Liver (tissue), 9 donors: ENCODE measurements around the gene MTX1. TPM values are rescaled to one million over a fixed set of nuclear protein-coding genes. Genes with fewer than 3 reads are reported as not detected.

Source experiments
- DNase-seq: peaks from one replicate; pipeline ENCODE4 v3.0.0-alpha.2; 2017; ENCODE audit warnings: low spot score
- H3K27ac ChIP-seq, 2 donors: one replicate each; pipeline ENCODE4 v1.7.0; 2013; ENCODE audit warnings: inconsistent platforms in 2 of 2, low read length in 2 of 2, control low read depth in 1 of 2, low read depth in 1 of 2, mild to moderate bottlenecking in 1 of 2
- H3K27me3 ChIP-seq, 4 donors: one replicate each; pipeline versions ENCODE4 v1.6.1 to v1.7.0; 2013; ENCODE audit warnings: low read length in 3 of 4, inconsistent platforms in 1 of 4, mild to moderate bottlenecking in 1 of 4, moderate library complexity in 1 of 4; ENCODE audit not compliant: control insufficient read depth in 4 of 4, insufficient read depth in 4 of 4
- H3K36me3 ChIP-seq, 4 donors: one replicate each; pipeline versions ENCODE4 v1.6.1 to v1.7.0; 2013; ENCODE audit warnings: low read length in 3 of 4, mild to moderate bottlenecking in 3 of 4, low read depth in 1 of 4, moderate library complexity in 1 of 4; ENCODE audit not compliant: control insufficient read depth in 4 of 4, insufficient read depth in 3 of 4
- H3K4me1 ChIP-seq, 4 donors: one replicate each; pipeline versions ENCODE4 v1.6.1 to v1.7.0; 2013; ENCODE audit warnings: low read length in 3 of 4, mild to moderate bottlenecking in 3 of 4, moderate library complexity in 1 of 4; ENCODE audit not compliant: control insufficient read depth in 4 of 4, insufficient read depth in 4 of 4
- H3K4me3 ChIP-seq, 3 donors: one replicate each; pipeline versions ENCODE4 v1.6.1 to v1.7.0; 2013; ENCODE audit warnings: low read length in 3 of 3, control low read depth in 1 of 3, low read depth in 1 of 3, mild to moderate bottlenecking in 1 of 3
- H3K9ac ChIP-seq, 2 donors: one replicate each; pipeline ENCODE4 v1.7.0; 2013; ENCODE audit warnings: low read length in 2 of 2, mild to moderate bottlenecking in 2 of 2, moderate library complexity in 2 of 2, control low read depth in 1 of 2, low read depth in 1 of 2
- H3K9me3 ChIP-seq, 4 donors: one replicate each; pipeline versions ENCODE4 v1.6.1 to v1.7.0; 2013; ENCODE audit warnings: low read length in 3 of 4; ENCODE audit not compliant: control insufficient read depth in 4 of 4
- CTCF ChIP-seq: fragments of 150-350 bp; IDR thresholded peaks from 2 replicates; pipeline ENCODE4 v1.5.1; 2017; ENCODE audit warnings: improper control_type of control experiment, low read depth, low read length; ENCODE audit not compliant: missing input control
- EGR1 ChIP-seq, 2 donors: IDR thresholded peaks; 2 replicates each; pipeline ENCODE4 v1.6.1; 2016 to 2018; ENCODE audit warnings: antibody characterized with exemption in 2 of 2, low read depth in 2 of 2
- FOXA1 ChIP-seq: IDR thresholded peaks from 2 replicates; pipeline ENCODE4 v1.6.1; 2016; ENCODE audit warnings: antibody characterized with exemption
- FOXA2 ChIP-seq: IDR thresholded peaks from 2 replicates; pipeline ENCODE4 v1.6.1; 2016; ENCODE audit warnings: antibody characterized with exemption
- GABPA ChIP-seq, 2 donors: IDR thresholded peaks in 1 of 2; conservative IDR thresholded peaks in 1 of 2; 2 replicates each; pipeline ENCODE4 v1.6.1; 2016; ENCODE audit warnings: antibody characterized with exemption in 2 of 2, mild to moderate bottlenecking in 1 of 2, moderate library complexity in 1 of 2
- HNF4A ChIP-seq, 2 donors: conservative IDR thresholded peaks; 2 replicates each; pipeline ENCODE4 v1.6.1; 2016; ENCODE audit warnings: antibody characterized with exemption in 2 of 2, mild to moderate bottlenecking in 2 of 2
- HNF4G ChIP-seq: IDR thresholded peaks from 2 replicates; pipeline ENCODE4 v1.6.1; 2016; ENCODE audit warnings: antibody characterized with exemption
- JUND ChIP-seq, 2 donors: IDR thresholded peaks; 2 replicates each; pipeline ENCODE4 v1.6.1; 2016; ENCODE audit warnings: antibody characterized with exemption in 2 of 2
- MAX ChIP-seq: IDR thresholded peaks from 2 replicates; pipeline ENCODE4 v1.6.1; 2016; ENCODE audit warnings: antibody characterized with exemption
- NR2F2 ChIP-seq: IDR thresholded peaks from 2 replicates; pipeline ENCODE4 v1.6.1; 2016; ENCODE audit warnings: antibody characterized with exemption
- RAD21 ChIP-seq, 2 donors: IDR thresholded peaks; 2 replicates each; pipeline ENCODE4 v1.6.1; 2016; ENCODE audit warnings: antibody characterized with exemption in 2 of 2, mild to moderate bottlenecking in 2 of 2
- REST ChIP-seq: IDR thresholded peaks from 2 replicates; pipeline ENCODE4 v1.6.1; 2016; ENCODE audit warnings: antibody characterized with exemption, mild to moderate bottlenecking
- RXRA ChIP-seq, 2 donors: IDR thresholded peaks; 2 replicates each; pipeline ENCODE4 v1.6.1; 2017 to 2018; ENCODE audit warnings: antibody characterized with exemption in 2 of 2, mild to moderate bottlenecking in 1 of 2
- SP1 ChIP-seq: IDR thresholded peaks from 2 replicates; pipeline ENCODE4 v1.6.1; 2018; ENCODE audit warnings: antibody characterized with exemption, mild to moderate bottlenecking
- TAF1 ChIP-seq: conservative IDR thresholded peaks from 2 replicates; pipeline ENCODE4 v1.6.1; 2016; ENCODE audit warnings: antibody characterized with exemption, mild to moderate bottlenecking
- YY1 ChIP-seq: IDR thresholded peaks from 2 replicates; pipeline ENCODE4 v1.6.1; 2016; ENCODE audit warnings: antibody characterized with exemption, mild to moderate bottlenecking
- WGBS: extraction: QIAGEN DNeasy Blood & Tissue Kit; methylation state at CpG from one replicate; pipeline ENCODE4 v1.1.7; 2013; 5-methylcytosine and 5-hydroxymethylcytosine counted together
- polyA plus RNA-seq, 2 donors: library from polyadenylated mRNA; stranded (reverse) in 1 of 2; unstranded in 1 of 2; fragments of 200-250 nt in 1 of 2; fragments of >200 nt in 1 of 2; fragmentation: Nextera tagmentation in 1 of 2; extraction: Ambion mirVana in 1 of 2; gene quantifications; one replicate each; pipeline versions ENCODE4 v1.2.1 to v1.2.3, GENCODE V29; 2013 to 2015
- total RNA-seq, 2 donors: library from RNA; depleted of rRNA; stranded (reverse); fragments of >200 nt; gene quantifications; one replicate each; pipeline ENCODE4 v1.2.3, GENCODE V29; 2014
- TF ChIP-seq, protein P1 (sequence below): IDR thresholded peaks from 2 replicates; pipeline ENCODE4 v1.6.1; 2016; ENCODE audit warnings: antibody characterized with exemption
- TF ChIP-seq, protein P2 (sequence below): IDR thresholded peaks from 2 replicates; pipeline ENCODE4 v1.6.1; 2016; ENCODE audit warnings: antibody characterized with exemption
- donor health status: healthy.
- donor health status: healthy.
- donor health status: healthy.
- donor health status: healthy.
- donor health status: healthy.

The MTX1 gene
- total and polyA plus RNA-seq, 4 donors, result 19.6 to 38.4 (median 28.5) TPM

DNA sequence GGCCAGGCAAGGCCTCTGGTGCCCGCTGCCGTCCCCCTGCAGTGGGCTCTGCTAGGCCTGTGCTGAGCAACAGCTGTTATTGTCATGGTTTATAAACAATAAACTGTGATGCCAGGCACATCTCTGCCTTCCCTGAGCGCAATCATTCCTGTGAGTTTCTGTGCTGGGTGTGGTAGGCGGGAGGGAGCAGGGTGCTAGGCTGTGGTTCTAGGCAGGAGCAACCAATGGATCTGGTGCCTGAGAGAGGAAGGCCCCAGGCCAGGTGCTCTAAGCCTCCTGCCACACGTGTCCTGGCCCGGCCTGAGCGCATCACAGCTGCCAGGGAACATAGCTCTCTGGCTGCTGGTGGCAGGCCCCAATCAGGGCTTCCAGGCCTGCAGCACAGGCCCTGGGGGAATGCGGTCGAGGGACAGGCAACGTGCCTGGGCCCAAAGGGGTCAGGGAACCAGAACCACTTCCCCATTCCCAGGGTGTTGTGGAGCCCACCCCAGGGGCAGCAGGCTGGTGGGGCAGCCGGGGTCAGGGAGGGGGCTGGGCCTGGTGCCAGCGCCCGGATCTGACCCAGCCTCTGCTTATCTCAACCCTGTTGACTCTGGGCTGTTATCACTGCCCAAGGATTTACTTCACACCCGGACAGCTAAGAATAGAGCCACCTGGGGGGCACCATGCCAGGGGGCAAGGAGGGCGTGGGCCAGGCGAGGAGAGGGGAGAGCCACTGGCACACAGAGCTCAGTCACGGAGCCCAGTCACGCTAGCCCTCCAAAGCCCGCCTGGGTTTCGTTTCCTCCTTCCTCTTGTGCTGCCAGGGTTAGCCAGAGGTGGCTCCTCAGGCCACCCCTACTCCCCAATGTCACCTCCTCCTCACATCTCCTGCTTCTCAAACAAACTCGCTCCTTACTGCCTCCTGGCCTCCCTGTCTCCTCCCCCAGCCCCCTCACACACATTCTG, 23.4 kb upstream of the MTX1 start:
- Histone ChIP-seq H3K36me3 (no peaks in the 10 kb centered on the region), H3K27ac (no peak overlapping the region), H3K27me3 (no peaks in the 10 kb centered on the region), H3K4me3 (no peak overlapping the region), H3K4me1 (peaks cover 0 to 4% (median 0%) of the 10 kb centered on the region in 4 donors), H3K9ac (no peak overlapping the region), H3K9me3 (no peaks in the 10 kb centered on the region)
- TF ChIP-seq, protein P1, sequence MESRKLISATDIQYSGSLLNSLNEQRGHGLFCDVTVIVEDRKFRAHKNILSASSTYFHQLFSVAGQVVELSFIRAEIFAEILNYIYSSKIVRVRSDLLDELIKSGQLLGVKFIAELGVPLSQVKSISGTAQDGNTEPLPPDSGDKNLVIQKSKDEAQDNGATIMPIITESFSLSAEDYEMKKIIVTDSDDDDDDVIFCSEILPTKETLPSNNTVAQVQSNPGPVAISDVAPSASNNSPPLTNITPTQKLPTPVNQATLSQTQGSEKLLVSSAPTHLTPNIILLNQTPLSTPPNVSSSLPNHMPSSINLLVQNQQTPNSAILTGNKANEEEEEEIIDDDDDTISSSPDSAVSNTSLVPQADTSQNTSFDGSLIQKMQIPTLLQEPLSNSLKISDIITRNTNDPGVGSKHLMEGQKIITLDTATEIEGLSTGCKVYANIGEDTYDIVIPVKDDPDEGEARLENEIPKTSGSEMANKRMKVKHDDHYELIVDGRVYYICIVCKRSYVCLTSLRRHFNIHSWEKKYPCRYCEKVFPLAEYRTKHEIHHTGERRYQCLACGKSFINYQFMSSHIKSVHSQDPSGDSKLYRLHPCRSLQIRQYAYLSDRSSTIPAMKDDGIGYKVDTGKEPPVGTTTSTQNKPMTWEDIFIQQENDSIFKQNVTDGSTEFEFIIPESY, result no peak
- TF ChIP-seq EGR1 (IDR thresholded peaks at IDR 0.05; ENCODE audit: low read depth in 2 of 2), result no peak
- TF ChIP-seq RAD21 (IDR thresholded peaks at IDR 0.05), result no peak
- no peak for TF ChIP-seq CTCF
- no peak for TF ChIP-seq TAF1
- TF ChIP-seq, protein P2, sequence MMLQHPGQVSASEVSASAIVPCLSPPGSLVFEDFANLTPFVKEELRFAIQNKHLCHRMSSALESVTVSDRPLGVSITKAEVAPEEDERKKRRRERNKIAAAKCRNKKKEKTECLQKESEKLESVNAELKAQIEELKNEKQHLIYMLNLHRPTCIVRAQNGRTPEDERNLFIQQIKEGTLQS, result no peak
- no peak for TF ChIP-seq FOXA2
- no peak for TF ChIP-seq NR2F2
- no peak for TF ChIP-seq YY1
- no peak for TF ChIP-seq SP1
- no peak for TF ChIP-seq JUND (IDR thresholded peaks at IDR 0.05)
- TF ChIP-seq MAX, result no peak
- no peak for TF ChIP-seq FOXA1
- no peak for TF ChIP-seq HNF4G
- no peak for TF ChIP-seq RXRA (IDR thresholded peaks at IDR 0.05)
- TF ChIP-seq REST, result no peak
- no peak for TF ChIP-seq HNF4A (conservative IDR thresholded peaks at IDR 0.05)
- TF ChIP-seq GABPA (IDR thresholded peaks at IDR 0.05 in 1 of 2, conservative IDR thresholded peaks at IDR 0.05 in 1 of 2), result no peak
- DNase-seq, result no peak
- WGBS, result 56% methylated on average over 21 of the region's 21 CpGs
